Stomach (tissue), 9 donors: ENCODE results near the gene MATN4. TPM values are rescaled to one million over a fixed set of nuclear protein-coding genes. Genes with fewer than 3 reads are reported as not detected.

Experiments used
- DNase-seq, 2 donors: peaks; one replicate each; pipeline versions ENCODE4 v3.0.0 to v3.0.0-alpha.2; 2013 to 2019
- H3K27ac ChIP-seq, 5 donors: fragments of 200-600 bp in 4 of 5; sonication (generic) in 4 of 5; one replicate each; pipeline ENCODE4 v1.5.1; 2013 to 2019; ENCODE audit warnings: mild to moderate bottlenecking in 1 of 5, moderate library complexity in 1 of 5
- H3K27me3 ChIP-seq, 3 donors: fragments of 200-600 bp; sonication (generic); one replicate each; pipeline ENCODE4 v1.5.1; 2017 to 2019; ENCODE audit warnings: mixed run types in 1 of 3
- H3K36me3 ChIP-seq, 4 donors: fragments of 200-600 bp; sonication (generic); 1 replicate in 3 of 4; 2 replicates in 1 of 4; pipeline ENCODE4 v1.5.1; 2016 to 2019
- H3K4me1 ChIP-seq, 4 donors: fragments of 200-600 bp; sonication (generic); one replicate each; pipeline ENCODE4 v1.5.1; 2016 to 2019
- H3K4me3 ChIP-seq, 4 donors: fragments of 200-600 bp; sonication (generic) in 3 of 4; one replicate each; pipeline ENCODE4 v1.5.1; 2016 to 2019; ENCODE audit warnings: mild to moderate bottlenecking in 1 of 4
- H3K9me3 ChIP-seq, 4 donors: fragments of 200-600 bp; sonication (generic); one replicate each; pipeline ENCODE4 v1.5.1; 2016 to 2019
- CTCF ChIP-seq, 7 experiments: fragments of 450-650 bp in 4 of 7; fragments of 200-600 bp in 3 of 7; sonication (generic) in 3 of 7; IDR thresholded peaks; one replicate each; pipeline ENCODE4 v1.5.1; 2016 to 2019; ENCODE audit warnings: antibody characterized with exemption in 7 of 7, control low read depth in 2 of 7, mild to moderate bottlenecking in 1 of 7
- EP300 ChIP-seq: sonication (generic); formaldehyde crosslinking; IDR thresholded peaks from one replicate; pipeline ENCODE4 v1.6.1; 2017; ENCODE audit warnings: antibody characterized with exemption
- POLR2A ChIP-seq, 4 donors: fragments of 450-650 bp; IDR thresholded peaks; one replicate each; pipeline ENCODE4 v1.6.1; 2016; ENCODE audit warnings: antibody characterized with exemption in 4 of 4, control low read depth in 2 of 4, mild to moderate bottlenecking in 1 of 4, moderate library complexity in 1 of 4
- POLR2AphosphoS5 ChIP-seq, 3 donors: sonication (generic); formaldehyde crosslinking; IDR thresholded peaks; one replicate each; pipeline ENCODE4 v1.6.1; 2016; ENCODE audit warnings: antibody characterized with exemption in 3 of 3
- WGBS, 5 donors: extraction: QIAGEN DNeasy Blood & Tissue Kit in 3 of 5; methylation state at CpG; one replicate each; pipeline versions ENCODE4 v1.1.5 to v1.1.7; 2013 to 2018; 5-methylcytosine and 5-hydroxymethylcytosine counted together
- intact Hi-C: fragments of 100-400 bp; cut with DNase I; formaldehyde crosslinking; loops from one replicate; pipeline ENCODE4 v1.15.1; 2023; ENCODE audit warnings: low total_unique reads
- polyA plus RNA-seq, 3 donors: library from polyadenylated mRNA; stranded (reverse); fragments of 200-250 nt; gene quantifications; one replicate each; pipeline ENCODE4 v1.2.3, GENCODE V29; 2013
- total RNA-seq, 5 donors: library from RNA; depleted of rRNA; stranded (reverse); fragments of >200 nt; gene quantifications; one replicate each; pipeline versions ENCODE4 v1.1.0 to v1.2.3, GENCODE V29; 2014 to 2016
- donor health status: healthy with polysubstance abuse.
- donor health status: Bipolar disorder and iron deficiency.
- donor health status: healthy.

The MATN4 gene
- total and polyA plus RNA-seq, 8 donors: 0.25 to 0.37 (median 0.30) TPM; not detected in 5

GRCh38 chr20:45329497-45330319 is 21.6 kb upstream of the MATN4 start:
- 43 to 65% (median 47%) methylated on average over 7 of the region's 7 CpGs for WGBS, 5 donors
- no peak overlapping the region for H3K4me3 ChIP-seq
- peak overlapping the region; percentile 19 to 63 (median 36) for H3K27ac ChIP-seq
- intact Hi-C loops: no loop called here
- peaks cover 68 to 100% (median 98%) of the 10 kb centered on the region in 4 donors for H3K36me3 ChIP-seq
- peak in 1 of 2 donors; percentile 88 for DNase-seq
- TF ChIP-seq EP300 (no peak), POLR2AphosphoS5 (IDR thresholded peaks at IDR 0.05) (peak in 1 of 3 donors; percentile 64)
- peaks cover 5 to 43% (median 29%) of the 10 kb centered on the region in 4 donors for H3K4me1 ChIP-seq
- no peaks in the 10 kb centered on the region for H3K27me3 ChIP-seq
- H3K9me3 ChIP-seq: no peaks in the 10 kb centered on the region

- H3K36me3 ChIP-seq: peaks cover 68 to 92% (median 90%) of the 10 kb centered on the region in 4 donors
- H3K9me3 ChIP-seq: no peaks in the 10 kb centered on the region
- intact Hi-C loops: no loop called here
- WGBS, 5 donors: 69 to 91% (median 83%) methylated on average over 4 of the region's 4 CpGs
- peaks cover 5 to 46% (median 29%) of the 10 kb centered on the region in 4 donors for H3K4me1 ChIP-seq
- H3K27me3 ChIP-seq: no peaks in the 10 kb centered on the region
- DNase-seq: no peak
- no peak overlapping the region for H3K4me3 ChIP-seq
- peak overlapping the region in 4 of 5 donors; percentile 35 to 63 (median 48) for H3K27ac ChIP-seq
- TF ChIP-seq POLR2A (IDR thresholded peaks at IDR 0.05) (no peak), POLR2AphosphoS5 (IDR thresholded peaks at IDR 0.05) (no peak), EP300 (no peak), CTCF (IDR thresholded peaks at IDR 0.05) (no peak)
These were observed 20.4 kb upstream of the MATN4 start for GRCh38 chr20:45328451-45328850.

GRCh38 chr20:45325371-45325770 is 17.3 kb upstream of the MATN4 start:
- peaks cover 0 to 45% (median 16%) of the 10 kb centered on the region in 4 donors for H3K4me1 ChIP-seq
- DNase-seq: no peak
- intact Hi-C loops: no loop called here

GRCh38 chr20:45323731-45324130 is 15.6 kb upstream of the MATN4 start:
- peaks cover 28 to 45% (median 43%) of the 10 kb centered on the region in 4 donors for H3K36me3 ChIP-seq

More at GRCh38 chr20:45325371-45325770, 17.3 kb upstream of the MATN4 start:
- H3K27me3 ChIP-seq: no peaks in the 10 kb centered on the region
- H3K4me3 ChIP-seq: no peak overlapping the region
- 40 to 61% (median 55%) methylated on average over 3 to 6 of the region's 6 CpGs for WGBS, 5 donors
- peak overlapping the region in 4 of 5 donors; percentile 6 to 31 (median 24) for H3K27ac ChIP-seq
- peaks cover 39 to 61% (median 59%) of the 10 kb centered on the region in 4 donors for H3K36me3 ChIP-seq
- H3K9me3 ChIP-seq: no peaks in the 10 kb centered on the region
- no peak for TF ChIP-seq POLR2AphosphoS5 (IDR thresholded peaks at IDR 0.05)
- no peak for TF ChIP-seq POLR2A (IDR thresholded peaks at IDR 0.05)
- no peak for TF ChIP-seq CTCF (IDR thresholded peaks at IDR 0.05)
- no peak for TF ChIP-seq EP300

GRCh38 chr20:45322952-45323383 is 14.9 kb upstream of the MATN4 start:
- WGBS, 5 donors: 38 to 48% (median 42%) methylated on average over 6 to 7 of the region's 7 CpGs
- Histone ChIP-seq H3K27me3 (peaks cover 0 to 2% (median 0%) of the 10 kb centered on the region in 3 donors), H3K4me1 (peaks cover 3 to 41% (median 7%) of the 10 kb centered on the region in 4 donors), H3K4me3 (no peak overlapping the region), H3K27ac (peak overlapping the region in 3 of 5 donors; percentile 31 to 62 (median 53)), H3K9me3 (no peaks in the 10 kb centered on the region), H3K36me3 (peaks cover 21 to 37% (median 35%) of the 10 kb centered on the region in 4 donors)
- DNase-seq: peak; percentile 70 to 74
- intact Hi-C loops: no loop called here
- TF ChIP-seq EP300 (no peak), POLR2A (IDR thresholded peaks at IDR 0.05) (no peak), CTCF (IDR thresholded peaks at IDR 0.05) (peak in 4 of 7 experiments; percentile 16 to 58 (median 22)), POLR2AphosphoS5 (IDR thresholded peaks at IDR 0.05) (peak in 1 of 3 donors; percentile 44)

More at GRCh38 chr20:45323731-45324130, 15.6 kb upstream of the MATN4 start:
- TF ChIP-seq POLR2A (IDR thresholded peaks at IDR 0.05) (no peak), POLR2AphosphoS5 (IDR thresholded peaks at IDR 0.05) (peak in 1 of 3 donors; percentile 3)
- peak overlapping the region in 3 of 5 donors; percentile 23 to 53 (median 31) for H3K27ac ChIP-seq
- peaks cover 4 to 41% (median 7%) of the 10 kb centered on the region in 4 donors for H3K4me1 ChIP-seq
- no peaks in the 10 kb centered on the region for H3K27me3 ChIP-seq
- intact Hi-C loops: no loop called here
- no peak for DNase-seq
- no peak overlapping the region for H3K4me3 ChIP-seq
- no peaks in the 10 kb centered on the region for H3K9me3 ChIP-seq
